HG03575 (cell line): ENCODE data around the gene HINFP.
"Not testable (repeated sequence)": the region's sequence is repeated elsewhere in the genome, so short reads cannot be mapped to it uniquely, and the experiment has no call there.

Source experiments
- ATAC-seq: cut with Tn5 transposase; IDR thresholded peaks from one replicate; pipeline ENCODE4 v1.9.1; 2021; ENCODE audit not compliant: unreplicated experiment, insufficient number of reproducible peaks, low FRiP score; ENCODE audit errors: extremely low read depth

HINFP gene

DNA sequence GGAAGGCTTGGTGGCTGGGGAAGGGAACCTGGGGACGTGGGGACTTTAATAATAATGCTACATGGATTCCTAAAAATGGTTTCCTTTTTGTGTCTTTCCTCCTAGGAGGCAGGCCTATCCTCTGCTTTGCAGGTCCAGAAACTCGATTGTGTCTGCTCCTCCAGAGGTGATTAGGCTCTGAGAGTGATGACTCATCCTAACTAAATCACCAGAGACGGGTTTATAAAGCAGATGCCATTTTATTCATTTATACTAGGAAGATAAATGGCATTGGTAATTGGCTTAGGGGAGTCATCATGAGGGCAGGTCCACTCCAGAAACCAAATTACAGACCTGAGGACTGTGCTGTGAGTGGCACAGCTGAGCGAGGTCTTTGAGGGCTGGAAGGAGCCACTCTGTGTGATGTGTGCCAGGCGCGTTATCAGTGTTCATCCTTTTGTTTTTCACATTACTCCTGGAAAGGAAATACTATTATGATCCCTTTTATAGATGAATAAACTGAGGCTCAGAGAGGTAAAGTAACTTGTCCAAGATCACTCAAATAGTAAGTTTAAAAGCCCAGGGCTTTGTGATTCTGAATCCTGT lies 54.2 kb downstream of the HINFP start:
- no peak for ATAC-seq

DNA sequence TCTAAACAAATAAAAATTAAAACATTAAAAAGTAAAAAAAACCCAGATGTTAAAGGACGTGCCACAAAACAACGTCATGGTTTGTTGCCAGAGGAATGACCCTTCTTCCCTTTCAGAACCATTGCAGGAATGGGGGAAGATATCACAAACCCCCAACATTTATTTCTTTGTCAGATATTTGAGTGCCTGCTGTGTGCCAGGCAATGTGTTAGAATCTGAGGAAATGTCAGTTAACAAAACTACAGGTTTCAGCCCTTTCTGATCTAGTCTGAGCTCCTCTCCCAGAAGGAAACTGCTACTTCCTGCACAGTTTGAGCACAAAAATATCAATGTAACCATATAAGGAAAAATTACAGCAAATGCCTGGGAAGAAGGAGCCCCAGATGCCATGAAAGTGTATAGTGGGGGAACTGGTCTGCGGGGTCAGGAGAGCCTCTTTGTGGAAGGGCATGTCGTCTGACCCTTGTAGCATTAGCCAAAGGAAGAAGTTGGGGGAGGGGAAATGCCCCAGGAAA lies 56.8 kb downstream of the HINFP start:
- no peak for ATAC-seq

DNA sequence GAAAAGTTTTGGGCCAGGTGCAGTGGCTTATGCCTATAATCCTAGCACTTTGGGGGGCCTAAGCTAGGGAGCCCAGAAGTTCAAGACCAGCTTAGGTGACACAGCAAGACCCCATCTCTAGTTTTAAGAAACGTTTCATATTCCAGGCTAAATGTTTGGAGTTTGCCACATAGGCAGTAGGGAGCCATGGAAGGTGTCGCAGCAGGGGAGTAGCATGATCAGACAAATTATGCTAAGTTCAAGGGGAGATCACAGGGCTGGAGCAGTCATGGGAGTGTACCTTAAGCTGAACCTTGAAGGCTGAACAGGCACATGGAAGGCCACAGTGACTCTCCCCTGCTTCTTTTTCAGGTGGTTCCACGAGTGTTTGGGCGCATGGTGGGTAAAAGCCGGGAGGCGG lies 58.0 kb downstream of the HINFP start:
- no peak for ATAC-seq

- ATAC-seq = no peak
Measured at GRCh38 chr11:119179983-119180382, 58.6 kb downstream of the HINFP start.

- no peak for ATAC-seq
Measured at GRCh38 chr11:119180729-119181676, 59.6 kb downstream of the HINFP start.

GRCh38 chr11:119181677-119182412 lies 60.5 kb downstream of the HINFP start:
- no peak for ATAC-seq

GRCh38 chr11:119184399-119184798 lies 63.0 kb downstream of the HINFP start:
- not testable (repeated sequence) for ATAC-seq
